NCI-H2196 (cell line): Measurements from ENCODE around the gene CEP78.
"Not testable (repeated sequence)": the region's sequence is repeated elsewhere in the genome, so short reads cannot be mapped to it uniquely, and the experiment has no call there.

Experiments used
- DNase-seq: peaks from one replicate; lab custom pipeline; 2025; ENCODE audit not compliant: unreplicated experiment; lab: John Stamatoyannopoulos, UW

CEP78 gene

GRCh38 chr9:78235256-78235761, 566 bp upstream of the CEP78 start:
- DNase-seq, result no peak

GRCh38 chr9:78236551-78236910, 656 bp downstream of the CEP78 start:
- no peak for DNase-seq

- no peak for DNase-seq
Measured at GRCh38 chr9:78238046-78239038, 2.5 kb downstream of the CEP78 start.

GRCh38 chr9:78239506-78239905, 3.6 kb downstream of the CEP78 start:
- no peak for DNase-seq

- no peak for DNase-seq
Measured at GRCh38 chr9:78242041-78242440, 6.2 kb downstream of the CEP78 start.

GRCh38 chr9:78243130-78243529, 7.3 kb downstream of the CEP78 start:
- DNase-seq, result no peak

GRCh38 chr9:78245401-78245800, 9.5 kb downstream of the CEP78 start:
- no peak for DNase-seq

- no peak for DNase-seq
Measured at GRCh38 chr9:78248635-78249034, 12.8 kb downstream of the CEP78 start.

GRCh38 chr9:78249542-78249941, 13.7 kb downstream of the CEP78 start:
- no peak for DNase-seq

GRCh38 chr9:78252616-78253015, 16.7 kb downstream of the CEP78 start:
- no peak for DNase-seq

GRCh38 chr9:78253285-78253684, 17.4 kb downstream of the CEP78 start:
- no peak for DNase-seq

- DNase-seq, result peak; percentile 36
Measured at GRCh38 chr9:78261403-78262001, 25.6 kb downstream of the CEP78 start.

GRCh38 chr9:78262655-78263054, 26.8 kb downstream of the CEP78 start:
- no peak for DNase-seq

GRCh38 chr9:78267889-78268288, 32.0 kb downstream of the CEP78 start:
- DNase-seq, result no peak

GRCh38 chr9:78269784-78270183, 33.9 kb downstream of the CEP78 start:
- no peak for DNase-seq

- no peak for DNase-seq
Measured at GRCh38 chr9:78272307-78272706, 36.4 kb downstream of the CEP78 start.

- DNase-seq, result no peak
Measured at GRCh38 chr9:78273761-78274160, 37.9 kb downstream of the CEP78 start.

- no peak for DNase-seq
Measured at GRCh38 chr9:78278177-78278777, 42.4 kb downstream of the CEP78 start.

GRCh38 chr9:78278801-78279200, 42.9 kb downstream of the CEP78 start:
- no peak for DNase-seq

GRCh38 chr9:78280982-78281668, 45.2 kb downstream of the CEP78 start:
- no peak for DNase-seq

- not testable (repeated sequence) for DNase-seq
Measured at GRCh38 chr9:78284181-78284580, 48.3 kb downstream of the CEP78 start.
